Trophoblast cell (in vitro differentiated cells and primary cell): ENCODE results near the gene JARID2.

Experiments
- DNase-seq, 2 donors: peaks; one replicate each; pipeline ENCODE4 v3.0.0-alpha.2; 2016
- H2AFZ ChIP-seq: 2 replicates; pipeline ENCODE4 v1.6.1; 2013; ENCODE audit warnings: low read length, moderate library complexity, mild to moderate bottlenecking; ENCODE audit not compliant: insufficient read depth, poor library complexity
- H2AK5ac ChIP-seq: 2 replicates; pipeline ENCODE4 v1.6.1; 2013; ENCODE audit warnings: mild to moderate bottlenecking, low read length
- H2BK120ac ChIP-seq: 2 replicates; pipeline ENCODE4 v1.6.1; 2013; ENCODE audit warnings: low read length, mild to moderate bottlenecking, moderate library complexity; ENCODE audit not compliant: insufficient read depth, poor library complexity
- H2BK12ac ChIP-seq: 2 replicates; pipeline ENCODE4 v1.6.1; 2013; ENCODE audit warnings: mild to moderate bottlenecking, low read length, moderate library complexity
- H2BK5ac ChIP-seq: 2 replicates; pipeline ENCODE4 v1.6.1; 2013; ENCODE audit warnings: low read length, low read depth, moderate library complexity, mild to moderate bottlenecking; ENCODE audit not compliant: poor library complexity
- H3K14ac ChIP-seq: 2 replicates; pipeline ENCODE4 v1.6.1; 2013; ENCODE audit warnings: mild to moderate bottlenecking, low read length
- H3K18ac ChIP-seq: 2 replicates; pipeline ENCODE4 v1.6.1; 2013; ENCODE audit warnings: mild to moderate bottlenecking, low read length
- H3K23ac ChIP-seq: 2 replicates; pipeline ENCODE4 v1.6.1; 2013; ENCODE audit warnings: low read length
- H3K27ac ChIP-seq: 2 replicates; pipeline ENCODE4 v1.5.1; 2013; ENCODE audit warnings: low read depth, mild to moderate bottlenecking, inconsistent platforms, low read length, moderate library complexity
- H3K27me3 ChIP-seq: 2 replicates; pipeline ENCODE4 v1.6.1; 2013; ENCODE audit warnings: inconsistent platforms, mild to moderate bottlenecking, low read length, moderate library complexity; ENCODE audit not compliant: insufficient read depth
- H3K36me3 ChIP-seq, 2 experiments: 1 replicate in 1 of 2; 2 replicates in 1 of 2; pipeline ENCODE4 v1.6.1; 2013; ENCODE audit warnings: low read length in 2 of 2, mild to moderate bottlenecking in 2 of 2, moderate library complexity in 1 of 2; ENCODE audit not compliant: insufficient read depth in 2 of 2, control insufficient read depth in 1 of 2
- H3K4ac ChIP-seq: 2 replicates; pipeline ENCODE4 v1.6.1; 2013; ENCODE audit warnings: low read depth, mild to moderate bottlenecking, low read length, moderate library complexity
- H3K4me1 ChIP-seq, 2 experiments: 1 replicate in 1 of 2; 2 replicates in 1 of 2; pipeline ENCODE4 v1.6.1; 2013; ENCODE audit warnings: low read length in 2 of 2, mild to moderate bottlenecking in 2 of 2, moderate library complexity in 1 of 2; ENCODE audit not compliant: insufficient read depth in 2 of 2, control insufficient read depth in 1 of 2
- H3K4me2 ChIP-seq: 2 replicates; pipeline ENCODE4 v1.6.1; 2013; ENCODE audit warnings: inconsistent platforms, mild to moderate bottlenecking, low read length, moderate library complexity
- H3K4me3 ChIP-seq: 2 replicates; pipeline ENCODE4 v1.5.1; 2013; ENCODE audit warnings: mild to moderate bottlenecking, low read depth, low read length, inconsistent platforms
- H3K79me1 ChIP-seq: one replicate; pipeline ENCODE4 v1.6.1; 2013; ENCODE audit warnings: low read length
- H3K79me2 ChIP-seq: 2 replicates; pipeline ENCODE4 v1.6.1; 2013; ENCODE audit warnings: low read length, mild to moderate bottlenecking; ENCODE audit not compliant: control insufficient read depth, insufficient read depth, poor library complexity
- H3K9ac ChIP-seq: 2 replicates; pipeline ENCODE4 v1.6.1; 2013; ENCODE audit warnings: mild to moderate bottlenecking, low read length
- H3K9me3 ChIP-seq: 2 replicates; pipeline ENCODE4 v1.6.1; 2013; ENCODE audit warnings: low read depth, mild to moderate bottlenecking, control low read depth, inconsistent platforms, low read length; ENCODE audit not compliant: insufficient read depth
- H4K12ac ChIP-seq: 2 replicates; pipeline ENCODE4 v1.6.1; 2013; ENCODE audit warnings: low read depth, mild to moderate bottlenecking, low read length, moderate library complexity
- H4K8ac ChIP-seq: 2 replicates; pipeline ENCODE4 v1.6.1; 2013; ENCODE audit warnings: low read depth, mild to moderate bottlenecking, low read length, moderate library complexity
- H4K91ac ChIP-seq: one replicate; pipeline ENCODE4 v1.6.1; 2013; ENCODE audit warnings: low read depth, mild to moderate bottlenecking, low read length, moderate library complexity
- WGBS: extraction: QIAGEN DNeasy Blood & Tissue Kit; methylation state at CpG from one replicate; pipeline ENCODE4 v1.1.7; 2013; ENCODE audit warnings: missing lambda C conversion rate; ENCODE audit not compliant: insufficient read length, insufficient coverage; ENCODE audit errors: extremely low coverage; 5-methylcytosine and 5-hydroxymethylcytosine counted together

The JARID2 gene

GRCh38 chr6:15268137-15268908 is 22.5 kb downstream of the JARID2 start:
- Histone ChIP-seq H2AFZ (no peak overlapping the region), H3K4ac (no peak overlapping the region), H3K14ac (no peak overlapping the region), H3K23ac (no peak overlapping the region), H3K4me2 (no peak overlapping the region), H4K91ac (no peak overlapping the region), H4K8ac (no peak overlapping the region), H2BK120ac (no peak overlapping the region), H3K79me2 (peaks cover 10% of the 10 kb centered on the region), H3K27ac (no peak overlapping the region), H3K4me1 (peaks cover 3 to 15% of the 10 kb centered on the region in 2 experiments), H4K12ac (no peak overlapping the region), H3K79me1 (no peaks in the 10 kb centered on the region), H2BK12ac (no peak overlapping the region), H2BK5ac (no peak overlapping the region), H3K4me3 (no peak overlapping the region), H3K18ac (no peak overlapping the region), H3K36me3 (peaks cover 0 to 2% of the 10 kb centered on the region in 2 experiments), H2AK5ac (no peak overlapping the region), H3K9ac (no peak overlapping the region), H3K9me3 (no peaks in the 10 kb centered on the region), H3K27me3 (no peaks in the 10 kb centered on the region)
- no peak for DNase-seq
- no CpG with 5 or more reads among the region's 10 CpGs for WGBS

- Histone ChIP-seq H3K27me3 (no peaks in the 10 kb centered on the region), H3K79me2 (peaks cover 10% of the 10 kb centered on the region), H2AFZ (no peak overlapping the region), H3K14ac (no peak overlapping the region), H3K79me1 (no peaks in the 10 kb centered on the region), H3K9ac (no peak overlapping the region), H4K8ac (no peak overlapping the region), H3K4me2 (no peak overlapping the region), H4K91ac (no peak overlapping the region), H3K4me1 (peaks cover 3 to 13% of the 10 kb centered on the region in 2 experiments), H2BK12ac (no peak overlapping the region), H3K18ac (no peak overlapping the region), H2BK120ac (no peak overlapping the region), H3K9me3 (no peaks in the 10 kb centered on the region), H2AK5ac (no peak overlapping the region), H4K12ac (no peak overlapping the region), H3K23ac (no peak overlapping the region), H3K27ac (no peak overlapping the region), H3K4me3 (no peak overlapping the region), H3K36me3 (no peaks in the 10 kb centered on the region), H3K4ac (peak overlapping the region; percentile 77), H2BK5ac (no peak overlapping the region)
- WGBS, result no CpG with 5 or more reads among the region's 4 CpGs
- no peak for DNase-seq
Observed at GRCh38 chr6:15269011-15269410, 23.1 kb downstream of the JARID2 start.

GRCh38 chr6:15269619-15270018 is 23.8 kb downstream of the JARID2 start:
- Histone ChIP-seq H2BK5ac (no peak overlapping the region), H2BK120ac (no peak overlapping the region), H4K12ac (no peak overlapping the region), H3K79me2 (peaks cover 10% of the 10 kb centered on the region), H3K27ac (no peak overlapping the region), H4K91ac (no peak overlapping the region), H3K4me2 (no peak overlapping the region), H4K8ac (no peak overlapping the region), H3K9me3 (no peaks in the 10 kb centered on the region), H2AK5ac (no peak overlapping the region), H3K4ac (no peak overlapping the region), H3K79me1 (no peaks in the 10 kb centered on the region), H3K14ac (no peak overlapping the region), H2AFZ (no peak overlapping the region), H3K36me3 (no peaks in the 10 kb centered on the region), H2BK12ac (no peak overlapping the region), H3K9ac (no peak overlapping the region), H3K18ac (no peak overlapping the region), H3K23ac (no peak overlapping the region), H3K4me1 (peaks cover 3 to 13% of the 10 kb centered on the region in 2 experiments), H3K27me3 (no peaks in the 10 kb centered on the region), H3K4me3 (no peak overlapping the region)
- no CpG with 5 or more reads among the region's 1 CpG for WGBS
- DNase-seq, result no peak

GRCh38 chr6:15270402-15270801 is 24.5 kb downstream of the JARID2 start:
- Histone ChIP-seq H3K27ac (no peak overlapping the region), H3K79me2 (peaks cover 13% of the 10 kb centered on the region), H3K4me1 (peaks cover 3 to 10% of the 10 kb centered on the region in 2 experiments), H3K9me3 (no peaks in the 10 kb centered on the region), H3K4me2 (no peak overlapping the region), H2BK12ac (no peak overlapping the region), H3K79me1 (no peaks in the 10 kb centered on the region), H4K8ac (no peak overlapping the region), H3K4me3 (no peak overlapping the region), H2AFZ (no peak overlapping the region), H2BK120ac (no peak overlapping the region), H2AK5ac (no peak overlapping the region), H3K4ac (peak overlapping the region; percentile 1), H3K18ac (no peak overlapping the region), H3K36me3 (no peaks in the 10 kb centered on the region), H3K14ac (no peak overlapping the region), H3K23ac (no peak overlapping the region), H3K27me3 (no peaks in the 10 kb centered on the region), H3K9ac (no peak overlapping the region), H2BK5ac (no peak overlapping the region), H4K12ac (no peak overlapping the region), H4K91ac (no peak overlapping the region)
- DNase-seq, result no peak
- no CpG with 5 or more reads among the region's 2 CpGs for WGBS
